OCI-LY7 (cell line): ENCODE data around the gene FOXP1. TPM values are rescaled to one million over a fixed set of nuclear protein-coding genes. Genes with fewer than 3 reads are reported as not detected.

Experiments used
- BruUV-seq: library from RNA; stranded (reverse); fragments of 400-500 nt; replicated peaks from 2 replicates; lab custom pipeline; 2021; lab: Mats Ljungman, UMichigan
- CTCF ChIA-PET: fragments of 300-600 bp; sonication (Branson Sonifier 250); formaldehyde crosslinking; loops from one replicate; lab custom pipeline; 2022; ENCODE audit warnings: antibody characterized with exemption; ENCODE audit not compliant: unreplicated experiment; lab: Charles Lee
- POLR2A ChIA-PET: fragments of 300-600 bp; sonication (Branson Sonifier 250); formaldehyde crosslinking; loops from one replicate; lab custom pipeline; 2022; ENCODE audit warnings: antibody characterized with exemption; lab: Charles Lee
- DNase-seq: peaks from one replicate; pipeline ENCODE4 v3.0.0-alpha.2; 2015; ENCODE audit warnings: low spot score
- H2AFZ ChIP-seq: fragments of 200-600 bp; sonication (generic), shearing (Covaris generic); 2 replicates; pipeline ENCODE4 v1.6.1; 2014; ENCODE audit warnings: mild to moderate bottlenecking, antibody characterized with exemption, low read length, moderate library complexity
- H3K27ac ChIP-seq: fragments of 200-600 bp; sonication (generic); 2 replicates; pipeline ENCODE4 v1.5.1; 2014; ENCODE audit warnings: mixed run types, low read depth, mild to moderate bottlenecking, moderate library complexity, low read length, inconsistent platforms; ENCODE audit not compliant: poor library complexity, severe bottlenecking
- H3K36me3 ChIP-seq: fragments of 200-600 bp; sonication (generic); 2 replicates; pipeline ENCODE4 v1.6.1; 2014; ENCODE audit warnings: mild to moderate bottlenecking, antibody characterized with exemption, low read length, moderate library complexity, mixed read lengths; ENCODE audit not compliant: insufficient read depth
- H3K4me1 ChIP-seq: fragments of 200-600 bp; sonication (generic); 2 replicates; pipeline ENCODE4 v1.5.1; 2014; ENCODE audit warnings: mild to moderate bottlenecking, low read length; ENCODE audit not compliant: insufficient read depth, poor library complexity, severe bottlenecking
- H3K4me2 ChIP-seq: fragments of 200-600 bp; sonication (generic); 2 replicates; pipeline ENCODE4 v1.6.1; 2014; ENCODE audit warnings: mild to moderate bottlenecking, low read length
- H3K4me3 ChIP-seq: fragments of 200-600 bp; sonication (generic); 2 replicates; pipeline ENCODE4 v1.5.1; 2014; ENCODE audit warnings: mild to moderate bottlenecking, low read depth, low read length; ENCODE audit not compliant: poor library complexity, severe bottlenecking
- H3K79me2 ChIP-seq: fragments of 200-600 bp; sonication (generic); 2 replicates; pipeline ENCODE4 v1.6.1; 2016; ENCODE audit warnings: low read depth, mild to moderate bottlenecking, low read length, moderate library complexity, mixed read lengths; ENCODE audit not compliant: insufficient read depth
- H3K9me2 ChIP-seq: fragments of 200-600 bp; sonication (generic); 2 replicates; pipeline ENCODE4 v1.6.1; 2016; ENCODE audit warnings: mild to moderate bottlenecking, low read length, mixed read lengths; ENCODE audit not compliant: insufficient read depth
- H3K9me3 ChIP-seq: fragments of 200-600 bp; sonication (generic); 2 replicates; pipeline ENCODE4 v1.6.1; 2014; ENCODE audit warnings: mild to moderate bottlenecking, mixed run types, low read length, mixed read lengths
- H4K20me1 ChIP-seq: fragments of 200-600 bp; sonication (generic); 2 replicates; pipeline ENCODE4 v1.6.1; 2014; ENCODE audit warnings: mild to moderate bottlenecking, antibody characterized with exemption, low read length, moderate library complexity, mixed read lengths; ENCODE audit not compliant: insufficient read depth
- EZH2phosphoT487 ChIP-seq: fragments of 200-600 bp; sonication (generic); IDR thresholded peaks from 2 replicates; pipeline ENCODE4 v1.6.1; 2018; ENCODE audit warnings: low read depth, borderline replicate concordance, mild to moderate bottlenecking, mixed run types, antibody characterized with exemption, low read length, moderate library complexity, mixed read lengths
- intact Hi-C: fragments of 100-400 bp; cut with micrococcal nuclease; formaldehyde crosslinking; loops from one replicate; pipeline ENCODE4 v1.10.0; 2022; ENCODE audit not compliant: unreplicated experiment
- total RNA-seq, 2 experiments: library from RNA; depleted of rRNA in 1 of 2; stranded (reverse); fragments of >200 nt in 1 of 2; shearing (Covaris generic) in 1 of 2; gene quantifications; 2 replicates each; pipeline ENCODE4 v1.2.3, GENCODE V29; 2014 to 2022
- TF ChIP-seq, protein P1 (sequence below): fragments of 200-600 bp; sonication (generic); conservative IDR thresholded peaks from 2 replicates; pipeline ENCODE4 v1.5.1; 2014; ENCODE audit warnings: mild to moderate bottlenecking, antibody characterized with exemption, low read length, moderate library complexity, mixed read lengths

The FOXP1 gene
- total RNA-seq, 2 experiments from 2014 or later = 87.3 to 151 TPM

DNA sequence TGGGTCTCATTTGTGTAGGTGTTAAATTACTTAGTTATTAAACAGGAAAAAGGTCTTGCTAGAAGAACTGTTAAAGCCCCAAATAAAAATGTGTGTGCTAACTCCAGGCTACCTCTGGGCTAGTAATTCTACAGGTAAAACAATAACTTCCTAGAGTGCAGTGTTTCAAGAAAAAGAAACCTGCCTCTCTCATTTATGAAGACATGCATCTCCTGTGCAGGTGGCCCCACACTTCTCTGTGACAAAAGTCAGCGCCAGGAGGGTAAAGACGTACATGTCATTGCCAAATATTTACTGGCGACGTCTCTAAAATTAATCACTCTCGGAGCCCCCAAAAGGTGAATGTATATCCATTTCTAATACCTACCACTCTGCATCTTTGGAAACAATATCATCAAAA, 131.7 kb downstream of the FOXP1 start:
- H3K4me3 ChIP-seq = peak overlapping the region; percentile 53
- no peak for TF ChIP-seq EZH2phosphoT487
- TF ChIP-seq, protein P1, sequence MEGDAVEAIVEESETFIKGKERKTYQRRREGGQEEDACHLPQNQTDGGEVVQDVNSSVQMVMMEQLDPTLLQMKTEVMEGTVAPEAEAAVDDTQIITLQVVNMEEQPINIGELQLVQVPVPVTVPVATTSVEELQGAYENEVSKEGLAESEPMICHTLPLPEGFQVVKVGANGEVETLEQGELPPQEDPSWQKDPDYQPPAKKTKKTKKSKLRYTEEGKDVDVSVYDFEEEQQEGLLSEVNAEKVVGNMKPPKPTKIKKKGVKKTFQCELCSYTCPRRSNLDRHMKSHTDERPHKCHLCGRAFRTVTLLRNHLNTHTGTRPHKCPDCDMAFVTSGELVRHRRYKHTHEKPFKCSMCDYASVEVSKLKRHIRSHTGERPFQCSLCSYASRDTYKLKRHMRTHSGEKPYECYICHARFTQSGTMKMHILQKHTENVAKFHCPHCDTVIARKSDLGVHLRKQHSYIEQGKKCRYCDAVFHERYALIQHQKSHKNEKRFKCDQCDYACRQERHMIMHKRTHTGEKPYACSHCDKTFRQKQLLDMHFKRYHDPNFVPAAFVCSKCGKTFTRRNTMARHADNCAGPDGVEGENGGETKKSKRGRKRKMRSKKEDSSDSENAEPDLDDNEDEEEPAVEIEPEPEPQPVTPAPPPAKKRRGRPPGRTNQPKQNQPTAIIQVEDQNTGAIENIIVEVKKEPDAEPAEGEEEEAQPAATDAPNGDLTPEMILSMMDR = no peak
- no peaks in the 10 kb centered on the region for H3K36me3 ChIP-seq
- peak; percentile 57 for DNase-seq
- H3K79me2 ChIP-seq = peaks cover 100% of the 10 kb centered on the region
- CTCF ChIA-PET = interaction anchor here (0.7 kb wide), 1 partner anchor 8 kb away, joined by 3 read pairs; no protein-coding TSS in a partner anchor
- intact Hi-C loops = no loop called here
- no peak overlapping the region for H2AFZ ChIP-seq
- H3K9me3 ChIP-seq = no peaks in the 10 kb centered on the region
- H3K9me2 ChIP-seq = no peaks in the 10 kb centered on the region
- H3K27ac ChIP-seq = peak overlapping the region; percentile 92
- peaks cover 98% of the 10 kb centered on the region for H3K4me1 ChIP-seq
- peak overlapping the region; percentile 91 for H3K4me2 ChIP-seq
- POLR2A ChIA-PET = interaction anchor here (0.7 to 6.0 kb wide), 9 partner anchors 9 to 131 kb away, joined by 3 to 77 read pairs (median 4); no protein-coding TSS in a partner anchor
- no TSS peak for BruUV-seq
- no peaks in the 10 kb centered on the region for H4K20me1 ChIP-seq

DNA sequence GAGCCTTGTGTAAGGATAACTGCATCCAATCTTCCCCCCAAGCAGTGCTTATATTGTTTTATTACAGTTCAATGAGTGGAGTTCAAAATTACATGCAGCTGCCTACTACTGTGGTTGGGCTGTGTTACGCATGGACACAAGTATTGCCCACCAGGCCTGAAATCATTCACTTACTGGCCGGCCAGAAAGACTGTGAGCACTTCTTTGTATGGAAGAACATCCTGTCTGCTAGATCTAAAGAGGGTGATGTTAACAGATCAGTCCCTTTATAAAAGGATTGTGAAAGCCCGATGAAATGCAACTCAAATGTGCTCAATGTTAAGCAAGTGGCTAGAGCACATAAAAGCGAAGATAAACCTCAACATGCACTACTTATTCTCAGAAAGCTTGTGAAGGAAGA, 132.5 kb downstream of the FOXP1 start:
- no peaks in the 10 kb centered on the region for H3K9me3 ChIP-seq
- H3K9me2 ChIP-seq = no peaks in the 10 kb centered on the region
- peak overlapping the region; percentile 53 for H3K4me3 ChIP-seq
- no peaks in the 10 kb centered on the region for H3K36me3 ChIP-seq
- no peaks in the 10 kb centered on the region for H4K20me1 ChIP-seq
- peak overlapping the region; percentile 91 for H3K4me2 ChIP-seq
- no TSS peak for BruUV-seq
- intact Hi-C loops = no loop called here
- H3K4me1 ChIP-seq = peaks cover 100% of the 10 kb centered on the region
- peak overlapping the region; percentile 92 for H3K27ac ChIP-seq
- ChIA-PET POLR2A (interaction anchor here (0.6 to 6.0 kb wide), 11 partner anchors 8 to 150 kb away, joined by 3 to 77 read pairs (median 4); no protein-coding TSS in a partner anchor), CTCF (interaction anchor here (0.8 kb wide), 1 partner anchor 9 kb away, joined by 3 read pairs; no protein-coding TSS in a partner anchor)
- DNase-seq = peak; percentile 47
- H3K79me2 ChIP-seq = peaks cover 100% of the 10 kb centered on the region
- TF ChIP-seq, protein P1 = no peak
- no peak for TF ChIP-seq EZH2phosphoT487
- no peak overlapping the region for H2AFZ ChIP-seq

DNA sequence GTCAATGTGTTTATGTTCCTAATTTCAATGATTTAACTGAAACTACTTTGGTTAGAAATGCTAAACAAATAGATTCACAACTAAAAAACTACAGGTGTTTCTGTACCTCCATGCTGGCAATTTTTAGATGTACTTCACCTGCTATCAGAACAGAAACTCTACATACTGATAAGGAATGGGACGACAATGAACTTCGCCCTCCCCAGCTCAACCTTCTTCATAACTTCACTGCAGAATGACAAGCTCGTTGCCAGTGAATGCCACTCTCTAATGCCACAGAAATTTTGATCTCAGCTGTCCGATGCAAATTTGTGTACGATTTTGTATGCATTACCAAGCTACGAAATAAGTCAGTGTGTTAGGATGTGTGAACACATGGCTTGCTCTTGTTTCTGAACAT, 133.4 kb downstream of the FOXP1 start:
- no peaks in the 10 kb centered on the region for H4K20me1 ChIP-seq
- intact Hi-C loops = no loop called here
- no peaks in the 10 kb centered on the region for H3K9me3 ChIP-seq
- H3K27ac ChIP-seq = peak overlapping the region; percentile 92
- POLR2A ChIA-PET = interaction anchor here (0.6 to 3.0 kb wide), 8 partner anchors 11 to 149 kb away, joined by 3 to 8 read pairs (median 4); no protein-coding TSS in a partner anchor
- TF ChIP-seq EZH2phosphoT487 = no peak
- TF ChIP-seq, protein P1 = no peak
- peak overlapping the region; percentile 91 for H3K4me2 ChIP-seq
- H3K4me3 ChIP-seq = peak overlapping the region; percentile 53
- H3K4me1 ChIP-seq = peaks cover 100% of the 10 kb centered on the region
- no peaks in the 10 kb centered on the region for H3K36me3 ChIP-seq
- H3K9me2 ChIP-seq = no peaks in the 10 kb centered on the region
- DNase-seq = peak; percentile 36
- CTCF ChIA-PET = interaction anchor here (0.8 kb wide), 1 partner anchor 8 kb away, joined by 3 read pairs; no protein-coding TSS in a partner anchor
- H2AFZ ChIP-seq = no peak overlapping the region
- BruUV-seq = no TSS peak
- peaks cover 100% of the 10 kb centered on the region for H3K79me2 ChIP-seq
